Eye (tissue), 1 donor: ENCODE data around the gene TRIO.
A peak's percentile ranks its signal among the peaks of the same experiment; 100 is the strongest.
"Not testable (repeated sequence)": the region's sequence is repeated elsewhere in the genome, so short reads cannot be mapped to it uniquely, and the experiment has no call there.

Experiments used
- DNase-seq: peaks from one replicate; pipeline ENCODE4 v3.0.0-alpha.2; 2015

The TRIO gene

DNA sequence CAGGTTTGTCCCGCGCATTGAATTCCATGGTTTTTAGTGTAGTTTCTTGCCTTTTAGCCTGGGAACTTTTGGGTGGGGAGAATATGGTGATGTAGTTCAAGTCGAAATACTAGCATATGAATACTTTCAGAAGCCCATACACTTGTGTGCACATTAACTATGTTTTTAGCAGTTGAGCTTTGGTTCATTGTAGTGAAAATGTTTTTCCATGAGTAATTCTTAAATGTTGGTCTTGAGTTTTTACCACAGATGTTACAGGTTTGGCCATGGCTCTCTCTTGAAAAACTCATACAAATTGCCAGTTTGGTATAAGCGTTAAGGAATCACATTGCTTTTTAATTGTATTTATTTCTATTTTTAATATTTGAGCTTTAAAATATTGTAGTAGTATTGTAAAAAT, 45.6 kb downstream of the TRIO start:
- no peak for DNase-seq

DNA sequence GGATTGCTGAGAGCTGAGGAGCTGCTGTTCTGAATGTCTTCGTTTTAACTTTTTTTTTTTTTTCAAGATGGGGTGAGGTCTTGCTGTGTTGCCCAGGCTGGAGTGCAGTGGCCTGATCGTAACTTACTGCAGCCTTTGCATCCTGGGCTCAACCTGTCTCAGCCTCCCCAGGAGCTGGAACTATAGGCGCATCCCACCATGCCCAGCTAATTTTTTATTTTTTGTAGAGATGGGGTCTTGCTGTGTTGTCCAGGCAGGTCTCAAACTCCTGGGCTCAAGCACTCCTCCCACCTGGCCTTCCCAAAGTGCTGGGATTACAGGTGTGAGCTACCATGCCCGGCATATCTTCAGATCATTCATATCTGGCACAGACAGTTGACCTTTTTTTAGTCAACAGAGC, 46.5 kb downstream of the TRIO start:
- no peak for DNase-seq

DNA sequence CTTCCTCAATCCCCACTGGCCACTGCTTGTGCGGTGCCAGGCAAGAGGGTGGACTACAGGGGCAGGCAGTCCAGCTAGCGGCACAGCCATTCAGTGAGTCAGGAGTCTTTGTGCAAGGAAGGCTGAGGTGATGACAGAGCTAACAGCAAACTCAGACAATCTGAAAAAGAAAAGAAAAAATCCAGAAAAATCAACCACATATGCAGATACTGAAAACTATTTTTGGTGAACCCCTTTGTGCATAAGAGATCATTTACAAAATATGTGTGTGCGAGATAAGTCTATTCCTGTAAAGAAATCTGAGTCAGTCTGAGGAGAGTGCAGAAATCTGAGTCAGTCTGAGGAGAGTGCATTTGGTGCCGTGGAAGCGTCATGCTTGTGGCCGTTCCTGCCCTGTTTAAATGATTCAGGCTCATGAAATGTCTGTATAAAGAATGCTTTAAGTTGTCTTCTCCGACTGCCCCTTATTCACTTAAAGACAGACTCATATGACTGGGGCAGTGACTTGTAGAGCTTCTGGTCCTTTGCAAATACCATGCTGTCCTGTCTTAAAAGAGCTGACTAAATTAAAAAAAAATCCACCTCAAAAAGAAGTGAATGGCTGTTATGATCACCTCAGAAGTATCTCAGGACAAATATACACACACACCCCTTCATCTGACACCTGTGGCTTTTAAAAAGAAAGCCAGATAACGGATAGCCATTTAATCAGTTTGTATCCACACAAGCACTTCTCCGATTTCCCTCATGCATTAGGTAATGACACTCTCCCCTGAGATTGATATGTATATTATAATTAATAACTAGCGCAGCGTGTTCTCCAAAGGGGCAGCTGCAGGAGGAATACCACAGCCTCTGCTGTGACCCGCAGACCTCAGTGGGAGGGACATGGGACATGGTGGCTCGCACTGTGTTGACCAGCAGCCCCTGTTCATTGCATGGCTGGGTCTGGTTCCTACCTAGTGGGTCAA, 47.3 kb downstream of the TRIO start:
- peak; percentile 47 for DNase-seq

DNA sequence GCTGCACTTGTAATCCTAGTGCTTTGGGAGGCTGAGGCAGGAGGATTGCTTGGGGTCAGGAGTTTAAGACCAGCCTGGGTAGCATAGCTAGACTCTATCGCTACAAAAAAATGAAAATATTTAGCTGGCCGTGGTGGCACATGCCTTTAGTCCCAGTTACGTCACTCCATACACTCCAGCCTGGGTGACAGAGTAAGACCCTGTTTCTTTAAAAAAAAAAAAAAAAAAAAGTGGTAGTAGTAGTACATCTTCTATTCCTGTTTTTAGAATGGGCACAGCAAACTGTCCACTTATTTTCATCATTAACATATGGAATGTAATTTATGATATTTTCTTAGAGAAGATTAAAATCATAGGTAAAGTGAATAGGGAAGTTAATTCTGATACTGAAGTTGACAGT, 48.2 kb downstream of the TRIO start:
- no peak for DNase-seq

DNA sequence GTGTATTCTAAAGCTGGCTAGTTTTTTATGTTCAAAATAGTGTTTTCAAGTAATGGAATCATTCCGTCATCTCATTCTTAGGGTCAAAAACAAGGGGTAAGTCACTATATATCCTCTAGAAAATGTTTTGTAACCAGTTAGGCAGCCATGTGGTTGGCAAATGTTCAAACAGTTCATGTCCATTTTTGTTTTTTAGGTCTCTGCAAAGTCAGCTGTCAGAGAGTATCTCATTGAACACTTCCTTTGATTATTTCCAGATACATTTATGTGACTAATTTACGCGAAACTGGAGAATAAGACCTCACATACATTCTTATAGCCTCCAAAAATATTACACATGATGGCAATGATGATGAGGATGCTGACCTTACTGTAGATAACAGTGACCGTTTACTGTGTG, 50.4 kb downstream of the TRIO start:
- no peak for DNase-seq

DNA sequence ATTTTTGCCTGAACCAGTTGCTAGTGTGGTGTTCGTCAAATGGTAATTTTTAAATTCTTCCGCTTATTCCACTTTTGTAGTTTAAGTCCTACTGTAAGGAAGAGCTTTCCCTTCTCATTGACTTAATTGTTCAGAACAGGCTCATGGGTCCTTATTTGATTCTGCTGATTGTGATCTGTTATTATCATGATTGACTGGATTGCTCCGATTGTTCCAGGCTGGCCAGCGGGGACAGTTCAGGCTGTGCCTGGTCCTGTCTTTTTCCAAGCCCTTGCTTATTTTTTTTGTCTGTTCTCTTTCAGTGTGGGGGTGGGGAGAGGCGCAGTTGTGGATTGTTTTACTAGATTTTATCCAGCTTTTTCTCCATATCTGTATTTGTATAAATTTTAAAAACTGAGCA, 52.4 kb downstream of the TRIO start:
- no peak for DNase-seq

DNA sequence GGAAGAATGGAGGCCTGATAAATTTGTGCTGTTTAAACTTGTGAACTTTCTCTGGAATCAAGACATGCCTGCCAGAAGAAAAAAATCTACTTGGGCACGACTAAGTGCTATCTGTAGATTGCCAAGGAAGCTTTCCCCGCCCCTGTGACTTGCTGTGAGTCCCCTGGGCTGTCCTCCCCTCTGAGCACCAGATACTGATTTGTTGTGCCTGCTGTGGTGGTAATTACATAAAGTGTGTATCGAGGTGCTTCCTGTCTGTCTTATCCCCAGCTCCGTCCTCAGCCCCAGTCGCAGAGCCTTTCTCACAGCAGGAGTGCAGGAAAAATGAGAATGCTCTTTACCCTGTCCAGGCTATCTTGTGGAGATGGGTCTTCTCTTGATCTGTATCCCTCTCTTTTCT, 53.9 kb downstream of the TRIO start:
- DNase-seq = peak; percentile 41

DNA sequence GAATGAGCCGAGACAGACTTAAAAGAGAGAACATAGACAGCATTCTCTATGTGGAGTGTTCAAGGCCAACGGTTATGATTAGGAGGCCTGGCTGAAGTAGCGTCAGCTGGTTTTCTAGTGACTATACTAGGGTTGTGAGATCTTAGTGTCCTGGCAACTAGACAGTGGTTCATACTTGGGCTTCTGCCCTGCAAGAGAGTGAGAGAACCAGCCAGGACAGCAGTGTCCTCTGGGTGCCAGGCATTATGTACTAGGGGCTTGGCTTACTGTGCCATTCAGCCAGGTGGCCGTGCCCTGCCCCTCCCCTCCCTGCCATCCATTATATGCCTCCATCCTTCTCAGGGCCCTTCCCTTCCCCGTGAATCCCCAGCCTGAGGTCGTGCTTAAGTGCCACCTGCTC, 56.8 kb downstream of the TRIO start:
- no peak for DNase-seq

DNA sequence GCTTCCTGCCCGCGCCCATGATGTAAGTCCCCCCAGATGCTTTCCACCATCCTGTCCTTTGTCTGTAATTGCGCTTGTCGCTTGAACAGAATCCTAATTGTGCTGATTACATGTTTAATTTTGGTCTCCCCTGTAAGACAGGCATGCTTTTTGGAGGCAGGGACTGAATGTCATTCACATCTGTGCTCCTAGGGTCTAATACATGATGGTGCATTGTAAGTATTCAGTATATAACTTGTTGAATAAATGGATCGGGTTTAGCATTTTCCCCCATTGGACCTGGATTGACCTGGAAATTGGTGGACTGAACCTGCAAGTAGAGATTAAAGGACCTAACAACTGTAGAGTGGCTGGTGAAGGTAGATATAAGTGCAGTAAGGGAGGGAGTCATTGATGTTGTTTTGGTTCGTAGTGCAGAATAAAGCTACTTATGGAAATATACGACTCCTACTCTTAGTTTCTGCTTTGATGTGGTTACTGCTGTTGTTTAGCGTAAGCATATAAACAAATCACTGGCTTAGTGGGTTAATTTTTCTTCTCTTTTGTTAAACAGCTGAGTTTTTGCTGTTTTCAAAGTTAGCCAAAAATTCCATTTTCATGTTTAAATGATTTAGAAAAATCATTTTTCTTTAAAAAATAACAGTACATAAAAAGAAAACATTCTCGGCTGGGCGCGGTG, 57.3 kb downstream of the TRIO start:
- DNase-seq = no peak

DNA sequence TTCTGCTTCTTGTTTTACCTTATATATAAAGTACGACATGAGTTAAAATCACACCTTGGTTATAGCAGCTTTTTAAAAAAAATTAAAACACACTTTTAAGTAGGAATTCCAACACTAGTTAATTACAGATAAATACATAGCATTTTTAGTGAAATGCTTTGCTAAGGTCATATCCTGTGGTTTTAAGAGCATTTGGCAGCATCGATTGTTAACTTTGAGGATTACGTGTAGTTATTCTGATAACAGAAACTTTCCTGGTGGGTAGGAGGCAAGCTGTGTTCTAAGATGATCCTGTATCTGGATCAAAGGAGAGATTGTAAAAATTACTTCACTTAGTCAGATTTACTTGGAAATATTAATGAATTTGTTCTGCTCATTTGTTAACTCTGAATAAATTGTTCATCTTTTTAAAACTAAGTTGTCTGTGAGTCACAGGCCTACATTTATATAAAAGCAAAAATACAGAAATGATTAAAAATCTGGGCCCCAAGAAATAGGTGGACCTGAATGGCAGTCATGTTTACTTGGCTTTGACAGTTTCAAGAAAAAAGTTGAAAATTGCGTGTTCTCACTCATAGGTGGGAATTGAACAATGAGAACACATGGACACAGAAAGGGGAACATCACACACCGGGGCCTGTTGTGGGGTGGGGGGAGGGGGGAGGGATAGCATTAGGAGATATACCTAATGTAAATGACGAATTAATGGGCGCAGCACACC, 58.3 kb downstream of the TRIO start:
- no peak for DNase-seq

DNA sequence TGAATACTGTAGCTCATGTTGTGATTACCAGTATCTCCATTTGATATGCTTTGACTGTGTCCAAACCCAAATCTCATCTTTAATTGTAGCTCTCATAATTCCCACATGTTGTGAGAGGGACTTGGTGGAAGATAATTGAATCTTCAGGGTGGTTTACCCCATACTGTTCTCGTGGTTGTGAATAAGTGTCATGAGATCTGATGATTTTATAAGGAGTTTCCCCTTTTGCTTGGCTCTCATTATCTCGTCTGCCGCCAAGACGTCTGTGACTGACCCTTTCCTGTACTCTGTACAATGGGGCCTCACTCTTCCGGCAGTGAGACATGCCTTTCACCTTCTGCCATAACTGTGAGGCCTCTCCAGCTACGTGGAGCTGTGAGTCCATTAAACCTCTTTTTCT, 59.3 kb downstream of the TRIO start:
- no peak for DNase-seq

DNA sequence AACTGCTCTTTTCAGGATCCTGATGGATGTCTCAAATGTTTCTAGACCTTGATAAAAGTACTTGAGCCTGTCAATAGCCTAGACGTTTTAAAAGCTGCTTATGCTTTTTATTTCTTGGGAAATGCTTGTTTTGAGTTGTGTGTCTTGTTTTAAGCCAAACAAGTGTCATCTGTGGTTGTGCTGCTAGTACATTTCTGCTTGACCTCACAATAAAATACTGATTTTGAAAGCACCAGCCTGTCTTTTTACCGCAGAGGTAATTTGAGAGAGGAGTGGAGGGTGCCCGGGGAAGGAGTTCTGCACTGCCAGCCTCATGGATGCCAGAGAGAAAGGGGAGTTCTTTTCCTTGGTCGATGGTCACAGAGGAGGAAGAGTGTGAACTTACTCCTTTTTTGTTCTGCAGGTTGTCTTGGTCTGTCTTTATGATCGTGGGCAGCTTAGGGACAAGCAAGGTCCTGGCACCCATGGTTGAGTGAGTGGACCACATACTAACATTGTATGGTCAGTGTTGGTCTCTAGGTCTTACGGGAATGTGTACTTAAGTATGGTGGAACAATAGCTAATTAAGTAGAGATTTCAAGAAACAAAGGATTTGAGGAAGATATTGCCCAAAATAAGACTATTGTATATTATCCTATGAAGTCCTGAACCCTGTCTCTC, 61.0 kb downstream of the TRIO start:
- no peak for DNase-seq

DNA sequence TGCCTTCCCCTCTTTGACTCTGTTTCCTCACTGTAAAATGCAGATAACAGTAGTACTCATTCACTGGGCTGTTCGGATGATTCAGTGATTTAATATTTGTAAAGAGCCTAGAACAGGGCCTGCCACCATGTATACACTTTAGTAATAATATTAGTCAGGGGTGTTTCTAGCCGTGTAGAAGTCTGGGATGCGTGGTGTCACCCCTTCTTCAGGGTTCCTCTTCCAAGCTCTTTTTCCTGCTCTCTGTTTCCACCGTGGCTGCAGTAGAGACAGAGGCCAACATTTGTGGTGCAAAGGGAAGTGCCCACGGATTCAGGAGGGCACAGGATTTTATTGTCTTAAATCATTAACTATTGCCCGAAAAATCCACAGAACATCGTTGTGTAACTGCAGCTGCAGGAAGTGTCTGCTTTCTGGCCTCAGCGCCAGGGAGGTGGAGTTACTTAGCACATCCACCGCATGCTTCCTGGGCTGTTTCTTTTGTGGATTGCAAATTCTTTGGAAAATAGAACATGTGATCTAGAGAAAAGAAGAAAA, 61.7 kb downstream of the TRIO start:
- peak; percentile 41 for DNase-seq

DNA sequence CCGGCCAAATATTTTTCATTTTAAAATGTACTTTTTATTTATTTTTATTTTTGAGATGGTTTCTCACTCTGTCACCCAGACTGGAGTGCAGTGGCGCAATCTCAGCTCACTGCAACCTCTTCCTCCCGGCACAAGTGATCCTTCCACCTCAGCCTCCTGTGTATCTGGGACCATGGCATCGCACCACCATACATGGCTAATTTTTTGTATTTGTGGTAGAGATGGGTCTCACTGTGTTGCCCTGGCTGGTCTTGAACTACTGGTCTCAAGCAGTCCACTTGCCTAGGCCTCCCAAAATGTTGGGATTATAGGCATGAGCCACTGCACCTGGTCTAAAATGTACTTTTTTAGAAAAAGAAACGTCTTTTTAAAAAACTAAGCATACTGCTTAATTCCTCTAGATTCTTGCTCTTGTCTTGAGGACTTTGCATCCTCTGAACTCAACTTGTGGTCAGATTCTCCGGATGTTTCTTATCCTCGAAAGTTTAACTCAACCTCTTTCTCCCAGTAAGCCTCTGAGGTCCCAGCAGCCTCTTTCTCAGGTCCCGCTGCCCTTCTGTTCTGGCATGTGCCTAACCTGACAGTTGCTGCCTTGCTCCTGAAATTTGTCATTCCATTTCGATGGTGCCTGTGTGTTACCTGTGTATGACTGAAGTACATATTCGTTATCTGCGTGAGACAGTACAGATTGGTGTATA, 63.0 kb downstream of the TRIO start:
- DNase-seq = no peak

DNA sequence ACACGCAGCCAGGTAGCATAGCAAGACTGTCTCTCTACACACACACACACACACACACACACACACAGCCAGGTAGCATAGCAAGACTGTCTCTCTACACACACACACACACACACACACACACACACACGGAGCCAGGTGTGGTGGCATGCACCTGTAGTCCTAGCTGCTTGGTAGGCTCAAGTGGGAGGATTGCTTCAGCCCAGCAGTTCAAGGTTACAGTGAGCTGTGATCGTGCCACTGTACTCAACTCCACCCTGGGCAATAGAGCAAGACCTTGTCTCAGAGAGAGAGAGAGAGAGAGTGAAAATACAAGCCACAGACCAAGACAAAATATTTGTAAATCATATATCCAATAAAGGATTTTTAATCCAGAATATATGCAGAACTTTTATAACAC, 64.3 kb downstream of the TRIO start:
- DNase-seq = not testable (repeated sequence)

DNA sequence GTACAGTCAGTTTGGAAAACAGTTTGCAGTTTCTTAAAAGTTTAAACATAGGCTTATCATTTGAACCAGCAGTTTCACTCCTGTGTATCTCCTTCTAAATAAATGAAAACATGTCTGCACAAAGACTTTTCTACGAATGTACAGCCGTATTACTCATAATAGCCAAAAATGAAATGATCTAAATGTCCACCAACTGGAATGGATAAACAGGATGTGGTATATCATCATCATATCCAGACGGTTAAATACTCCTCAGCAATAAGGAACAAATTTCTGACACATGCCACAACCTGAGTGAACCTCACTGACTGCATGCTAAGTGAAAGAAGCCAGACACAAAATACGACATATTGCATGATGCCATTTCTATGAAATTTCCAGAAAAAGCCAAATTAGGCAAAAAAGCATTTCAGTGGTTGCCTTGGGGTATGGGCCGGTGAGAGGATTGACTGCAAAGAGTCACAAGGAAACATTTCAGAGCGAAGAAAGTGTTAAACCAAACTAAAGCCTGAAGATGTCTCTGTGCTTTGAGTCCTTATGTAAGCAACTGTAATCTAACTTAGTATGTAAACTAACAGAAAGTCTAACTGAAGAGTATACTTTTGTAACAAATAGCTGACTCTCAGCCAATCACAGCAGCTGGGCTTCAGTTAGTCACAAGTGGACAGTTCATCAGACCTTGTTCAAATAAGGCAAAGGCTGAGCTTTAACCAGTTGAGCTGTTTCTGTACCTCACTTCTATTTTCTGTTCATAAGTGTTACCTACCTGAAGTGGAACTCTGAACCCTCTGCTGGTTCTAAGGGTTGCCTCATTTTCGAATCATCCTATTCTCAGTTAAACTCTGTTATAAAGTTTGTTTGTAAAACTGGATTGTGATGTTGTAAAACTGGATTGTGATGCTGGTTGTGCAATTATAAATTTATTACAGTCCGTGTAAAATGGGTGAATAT, 65.2 kb downstream of the TRIO start:
- DNase-seq = no peak

DNA sequence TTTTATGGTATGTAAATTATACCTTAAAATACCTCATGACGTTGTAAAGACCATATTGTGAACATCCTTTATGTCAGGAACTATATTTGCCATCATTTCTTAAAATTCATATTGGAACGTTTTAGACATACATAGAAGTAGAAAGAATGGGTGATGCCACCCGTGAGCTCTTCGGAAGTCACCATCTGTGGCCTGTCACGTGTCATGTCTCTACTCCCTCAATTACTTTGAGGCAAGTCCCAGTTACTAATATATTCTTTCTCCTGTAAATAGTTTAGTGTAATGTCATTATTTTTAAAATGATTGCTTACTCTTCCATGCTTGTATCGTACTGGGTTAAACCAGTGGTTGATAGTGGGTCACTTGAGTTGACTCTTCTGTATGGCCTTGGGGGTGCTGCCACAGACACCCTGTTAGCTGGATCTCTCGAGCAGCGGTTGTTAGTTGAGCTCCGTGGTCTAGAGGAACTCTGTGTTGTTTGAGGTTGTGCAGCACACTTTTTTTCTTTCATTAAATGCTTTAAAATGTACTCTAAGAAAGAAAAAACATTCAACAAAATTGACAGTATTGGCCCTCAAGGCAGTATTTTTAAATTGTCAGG, 66.2 kb downstream of the TRIO start:
- no peak for DNase-seq

DNA sequence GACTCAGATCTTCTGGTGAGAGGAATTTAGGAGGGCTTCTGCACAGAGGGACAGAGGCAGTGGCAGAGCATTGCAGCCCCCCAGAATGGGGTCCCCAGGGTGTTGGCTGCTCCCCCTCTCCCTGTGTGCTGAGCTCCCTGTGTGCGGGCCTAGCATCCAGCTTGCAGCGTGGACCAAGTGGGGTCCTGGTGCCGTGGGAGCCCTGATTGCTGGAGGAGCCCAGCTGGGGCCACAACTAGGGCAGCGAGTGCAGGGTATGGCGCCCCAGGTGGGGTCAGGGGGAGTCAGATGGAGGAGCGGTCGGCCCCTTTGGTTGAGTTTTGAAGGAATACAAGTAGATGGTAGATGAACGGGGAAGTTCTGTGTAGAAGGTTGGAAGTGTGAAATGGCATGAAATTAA, 66.7 kb downstream of the TRIO start:
- no peak for DNase-seq

DNA sequence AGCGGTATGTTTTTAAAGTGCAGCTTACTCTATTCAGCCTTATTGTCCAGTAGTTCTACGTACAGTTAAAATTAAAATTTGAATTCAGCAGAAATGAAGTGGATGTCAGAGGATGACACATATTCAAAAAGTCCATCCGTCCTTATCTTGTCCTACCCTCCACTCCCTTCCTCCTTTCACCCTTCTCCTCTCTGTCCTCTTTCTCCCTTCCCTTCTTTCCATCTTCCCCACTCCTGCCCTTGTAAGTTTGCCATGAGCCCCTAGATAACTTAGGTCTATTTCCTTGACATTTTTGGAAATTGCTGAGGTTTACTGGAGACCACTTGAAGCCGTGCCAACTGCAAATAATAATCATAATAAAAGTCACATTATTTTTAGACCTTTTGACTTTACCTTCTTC, 67.6 kb downstream of the TRIO start:
- no peak for DNase-seq
